Caco-2 (cell line): ENCODE results near the gene GTF3C5. TPM values are rescaled to one million over a fixed set of nuclear protein-coding genes. Genes with fewer than 3 reads are reported as not detected.

ENCODE experiments used
- BruUV-seq: library from RNA; stranded (reverse); fragments of 400-500 nt; replicated peaks from 2 replicates; lab custom pipeline; 2021; lab: Mats Ljungman, UMichigan
- CTCF ChIA-PET: fragments of 300-600 bp; sonication (Branson Sonifier 250); formaldehyde crosslinking; loops from one replicate; lab custom pipeline; 2022; ENCODE audit warnings: antibody characterized with exemption; lab: Charles Lee
- POLR2A ChIA-PET: fragments of 300-600 bp; sonication (Branson Sonifier 250); formaldehyde crosslinking; loops from one replicate; lab custom pipeline; 2022; ENCODE audit warnings: antibody characterized with exemption; lab: Charles Lee
- DNase-seq, 2 experiments: peaks; one replicate each; pipeline versions ENCODE4 v3.0.0 to v3.0.0-alpha.2; 2020 to 2022
- H3K27me3 ChIP-seq: replicated peaks from 2 replicates; pipeline ENCODE4 v1.6.0; 2011; ENCODE audit warnings: low read length; ENCODE audit not compliant: control insufficient read depth, insufficient read depth
- H3K36me3 ChIP-seq: 2 replicates; pipeline ENCODE4 v1.5.1; 2011; ENCODE audit warnings: low read length; ENCODE audit not compliant: control insufficient read depth, insufficient read depth
- H3K4me1 ChIP-seq: fragments of 250-450 bp; sonication (Bioruptor Pico); 2 replicates; pipeline ENCODE4 v1.5.1; 2020; ENCODE audit warnings: mild to moderate bottlenecking
- H3K4me3 ChIP-seq: 2 replicates; pipeline ENCODE4 v1.5.1; 2011; ENCODE audit warnings: low read depth, mild to moderate bottlenecking, control low read depth, low read length
- H3K9me3 ChIP-seq: fragments of 250-450 bp; sonication (Bioruptor Pico); 2 replicates; pipeline ENCODE4 v1.5.1; 2020; ENCODE audit warnings: mild to moderate bottlenecking, moderate library complexity
- H3K27ac Mint-ChIP-seq: one replicate; pipeline ENCODE4 v1.8.0; 2022; ENCODE audit warnings: mixed read lengths; ENCODE audit not compliant: unreplicated experiment
- H3K27me3 Mint-ChIP-seq: one replicate; pipeline ENCODE4 v1.8.0; 2022; ENCODE audit warnings: mixed read lengths; ENCODE audit not compliant: insufficient read depth, unreplicated experiment
- H3K36me3 Mint-ChIP-seq: one replicate; pipeline ENCODE4 v1.8.0; 2022; ENCODE audit warnings: mild to moderate bottlenecking, mixed read lengths; ENCODE audit not compliant: insufficient read depth, unreplicated experiment
- H3K4me1 Mint-ChIP-seq: one replicate; pipeline ENCODE4 v1.8.0; 2022; ENCODE audit warnings: low read depth, mixed read lengths; ENCODE audit not compliant: unreplicated experiment
- H3K4me3 Mint-ChIP-seq: one replicate; pipeline ENCODE4 v1.8.0; 2022; ENCODE audit warnings: mild to moderate bottlenecking, moderate library complexity, mixed read lengths; ENCODE audit not compliant: unreplicated experiment
- H3K9me3 Mint-ChIP-seq: one replicate; pipeline ENCODE4 v1.8.0; 2022; ENCODE audit warnings: mixed read lengths; ENCODE audit not compliant: unreplicated experiment
- intact Hi-C: fragments of 100-400 bp; cut with micrococcal nuclease; formaldehyde crosslinking; loops from one replicate; pipeline ENCODE4 v1.10.0; 2022; ENCODE audit not compliant: unreplicated experiment
- total RNA-seq: library from RNA; stranded (reverse); gene quantifications from 2 replicates; pipeline ENCODE4 v1.2.3, GENCODE V29; 2022
- TF ChIP-seq, protein P1 (sequence below), 2 experiments: fragments of 200-600 bp in 1 of 2; IDR thresholded peaks; 1 replicate in 1 of 2; 2 replicates in 1 of 2; pipeline versions ENCODE4 v1.5.1 to v1.8.0; 2011 to 2022; ENCODE audit warnings: antibody characterized with exemption in 1 of 2, control low read depth in 1 of 2, inconsistent platforms in 1 of 2, low read depth in 1 of 2, low read length in 1 of 2, mild to moderate bottlenecking in 1 of 2, moderate library complexity in 1 of 2; ENCODE audit not compliant: insufficient read depth in 1 of 2, severe bottlenecking in 1 of 2, unreplicated experiment in 1 of 2

GTF3C5 gene
- total RNA-seq, 1 experiment from 2014 or later, result 73.1 TPM

DNA sequence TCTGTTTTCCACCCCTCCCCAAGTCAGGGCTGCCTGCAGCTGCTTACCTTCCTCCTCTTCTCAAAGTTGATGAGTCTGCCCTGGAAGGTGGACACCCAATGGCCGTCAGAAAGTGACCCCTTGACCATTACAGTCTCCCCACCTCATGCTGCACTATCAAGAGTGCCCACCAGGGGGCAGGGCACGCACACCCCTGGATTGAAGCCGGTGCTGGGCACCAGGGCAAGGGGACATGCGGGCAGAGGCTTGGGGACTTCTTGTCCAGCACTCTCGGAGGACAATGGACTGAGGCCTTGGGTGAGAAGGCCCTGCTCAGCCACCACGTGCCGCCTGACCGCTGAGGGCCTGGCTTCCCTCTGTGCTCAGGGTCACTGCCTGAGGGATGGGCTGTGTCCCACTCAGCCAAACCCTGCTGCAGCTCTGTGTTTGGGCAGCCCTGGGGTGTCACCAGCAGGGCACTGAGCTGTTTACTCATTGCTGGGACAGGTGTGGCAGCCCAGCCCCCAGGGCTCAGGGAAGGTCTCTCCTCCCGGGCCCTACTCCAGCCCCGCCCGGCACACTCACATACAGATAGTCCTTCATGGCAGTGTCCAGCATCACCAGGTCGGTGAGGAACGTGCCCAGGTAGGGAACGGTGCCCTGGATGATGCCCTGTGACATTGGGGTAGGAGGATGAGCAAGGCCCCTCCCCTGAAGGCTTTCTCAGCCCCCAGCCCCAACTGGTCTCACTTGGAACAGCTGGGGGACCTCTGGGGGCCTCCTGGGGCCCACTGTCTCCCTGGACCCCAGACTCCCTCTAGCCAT is 72.6 kb downstream of the GTF3C5 start:
- TF ChIP-seq, protein P1, sequence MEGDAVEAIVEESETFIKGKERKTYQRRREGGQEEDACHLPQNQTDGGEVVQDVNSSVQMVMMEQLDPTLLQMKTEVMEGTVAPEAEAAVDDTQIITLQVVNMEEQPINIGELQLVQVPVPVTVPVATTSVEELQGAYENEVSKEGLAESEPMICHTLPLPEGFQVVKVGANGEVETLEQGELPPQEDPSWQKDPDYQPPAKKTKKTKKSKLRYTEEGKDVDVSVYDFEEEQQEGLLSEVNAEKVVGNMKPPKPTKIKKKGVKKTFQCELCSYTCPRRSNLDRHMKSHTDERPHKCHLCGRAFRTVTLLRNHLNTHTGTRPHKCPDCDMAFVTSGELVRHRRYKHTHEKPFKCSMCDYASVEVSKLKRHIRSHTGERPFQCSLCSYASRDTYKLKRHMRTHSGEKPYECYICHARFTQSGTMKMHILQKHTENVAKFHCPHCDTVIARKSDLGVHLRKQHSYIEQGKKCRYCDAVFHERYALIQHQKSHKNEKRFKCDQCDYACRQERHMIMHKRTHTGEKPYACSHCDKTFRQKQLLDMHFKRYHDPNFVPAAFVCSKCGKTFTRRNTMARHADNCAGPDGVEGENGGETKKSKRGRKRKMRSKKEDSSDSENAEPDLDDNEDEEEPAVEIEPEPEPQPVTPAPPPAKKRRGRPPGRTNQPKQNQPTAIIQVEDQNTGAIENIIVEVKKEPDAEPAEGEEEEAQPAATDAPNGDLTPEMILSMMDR (IDR thresholded peaks at IDR 0.05; ENCODE audit: insufficient read depth in 1 of 2, low read depth in 1 of 2, low read length in 1 of 2, severe bottlenecking in 1 of 2, unreplicated experiment in 1 of 2), result peak; percentile 91 to 93
- H3K9me3 ChIP-seq, result no peaks in the 10 kb centered on the region
- intact Hi-C loops, result loop anchor here (1.0 kb wide), 1 partner anchor 44 kb away; no protein-coding TSS in a partner anchor
- no peaks in the 10 kb centered on the region for H3K9me3 Mint-ChIP-seq
- DNase-seq, result peak in 1 of 2 experiments; percentile 76
- H3K4me1 Mint-ChIP-seq, result no peaks in the 10 kb centered on the region
- no peak overlapping the region for H3K4me3 Mint-ChIP-seq
- no peaks in the 10 kb centered on the region for H3K27me3 Mint-ChIP-seq
- H3K4me1 ChIP-seq, result no peaks in the 10 kb centered on the region
- H3K27ac Mint-ChIP-seq, result peak overlapping the region; percentile 32
- peaks cover 3% of the 10 kb centered on the region; the same call in 1 of the 2 replicates for H3K36me3 ChIP-seq
- BruUV-seq, result no TSS peak
- no peak overlapping the region for H3K4me3 ChIP-seq
- no peaks in the 10 kb centered on the region for H3K27me3 ChIP-seq
- peaks cover 45% of the 10 kb centered on the region for H3K36me3 Mint-ChIP-seq
- ChIA-PET CTCF (interaction anchor here (1.7 kb wide), 1 partner anchor 41 kb away, joined by 10 read pairs; no protein-coding TSS in a partner anchor), POLR2A (no interaction called here)

DNA sequence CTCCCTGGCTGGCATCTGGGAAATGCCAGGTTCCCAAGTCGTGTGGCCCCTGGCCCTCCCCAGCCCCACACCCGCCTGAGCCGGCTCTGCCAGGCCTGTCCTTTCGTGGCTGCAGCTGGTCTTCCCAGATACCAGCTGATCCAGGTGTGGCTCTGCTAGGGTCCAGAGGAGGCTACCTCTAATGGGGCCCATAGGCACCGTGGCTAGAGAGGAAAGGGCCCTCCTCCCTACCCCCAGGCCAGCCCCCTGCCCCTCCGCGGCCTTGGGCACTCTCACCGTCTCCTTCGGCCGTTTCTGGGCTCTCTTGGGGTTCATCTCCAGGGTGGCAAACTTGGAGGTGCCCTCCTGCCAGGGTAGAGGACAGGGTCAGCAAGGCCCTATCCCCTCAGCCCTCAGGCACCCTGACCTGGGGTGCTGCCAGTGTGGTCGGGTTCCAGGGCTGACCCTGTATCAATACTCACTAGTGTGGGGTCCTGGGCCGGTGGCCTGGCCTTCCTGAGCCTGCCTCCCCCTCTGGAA is 73.2 kb downstream of the GTF3C5 start:
- TF ChIP-seq, protein P1 (IDR thresholded peaks at IDR 0.05; ENCODE audit: insufficient read depth in 1 of 2, low read depth in 1 of 2, low read length in 1 of 2, severe bottlenecking in 1 of 2, unreplicated experiment in 1 of 2), result no peak
- POLR2A ChIA-PET, result no interaction called here
- H3K27me3 Mint-ChIP-seq, result no peaks in the 10 kb centered on the region
- DNase-seq, result no peak
- no peaks in the 10 kb centered on the region for H3K4me1 Mint-ChIP-seq
- H3K36me3 Mint-ChIP-seq, result peaks cover 45% of the 10 kb centered on the region
- intact Hi-C loops, result loop anchor here (1.0 kb wide), 1 partner anchor 43 kb away; no protein-coding TSS in a partner anchor
- H3K9me3 Mint-ChIP-seq, result no peaks in the 10 kb centered on the region
- H3K4me3 ChIP-seq, result no peak overlapping the region
- no TSS peak for BruUV-seq
- H3K27ac Mint-ChIP-seq, result no peak overlapping the region
- peaks cover 2% of the 10 kb centered on the region; the same call in 1 of the 2 replicates for H3K36me3 ChIP-seq
- no peaks in the 10 kb centered on the region for H3K9me3 ChIP-seq
- CTCF ChIA-PET, result interaction anchor here (1.7 kb wide), 1 partner anchor 40 kb away, joined by 10 read pairs; no protein-coding TSS in a partner anchor
- no peaks in the 10 kb centered on the region for H3K27me3 ChIP-seq
- H3K4me3 Mint-ChIP-seq, result no peak overlapping the region
- H3K4me1 ChIP-seq, result no peaks in the 10 kb centered on the region

DNA sequence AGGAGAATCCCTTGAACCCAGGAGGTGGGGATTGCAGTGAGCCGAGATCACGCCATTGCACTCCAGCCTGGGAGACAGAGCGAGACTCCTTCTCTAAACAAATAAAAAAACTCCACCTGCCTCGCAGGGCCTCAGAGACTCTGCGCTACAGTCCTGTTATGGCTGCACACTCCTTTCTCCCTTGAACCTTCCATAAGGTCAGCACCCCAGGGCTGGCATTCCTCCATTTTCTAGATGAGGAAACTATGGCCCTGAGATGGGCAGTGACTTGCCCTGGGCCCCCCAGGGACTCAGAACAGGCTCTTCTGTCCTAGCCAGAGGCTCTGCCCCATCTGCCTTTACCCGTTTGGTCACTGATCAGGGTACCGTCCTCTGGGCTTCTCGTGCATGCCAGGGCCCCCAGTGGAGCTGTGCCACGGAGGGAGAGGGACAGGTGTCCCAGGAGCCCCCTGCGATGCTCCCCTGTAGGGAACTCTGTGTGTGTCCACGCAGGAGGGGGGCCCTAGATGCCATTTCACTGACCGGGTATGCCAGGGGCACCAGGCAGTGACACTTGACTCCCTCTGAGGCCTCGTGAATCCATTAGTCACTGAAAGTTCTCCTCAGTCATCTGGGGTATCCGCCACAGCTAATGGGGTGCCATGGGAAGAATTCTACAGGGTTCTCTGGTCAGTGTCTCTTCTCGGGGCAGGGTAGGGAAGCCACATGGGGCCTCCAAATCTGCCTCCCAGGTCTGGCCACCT is 74.1 kb downstream of the GTF3C5 start:
- CTCF ChIA-PET, result no interaction called here

More for the DNA sequence above, 74.1 kb downstream of the GTF3C5 start:
- POLR2A ChIA-PET, result no interaction called here
- no peak overlapping the region for H3K4me3 ChIP-seq
- DNase-seq, result no peak
- no peaks in the 10 kb centered on the region for H3K4me1 ChIP-seq
- H3K4me3 Mint-ChIP-seq, result no peak overlapping the region
- BruUV-seq, result no TSS peak
- no peaks in the 10 kb centered on the region for H3K9me3 Mint-ChIP-seq
- H3K27ac Mint-ChIP-seq, result no peak overlapping the region
- H3K9me3 ChIP-seq, result no peaks in the 10 kb centered on the region
- peaks cover 1% of the 10 kb centered on the region; the same call in 1 of the 2 replicates for H3K36me3 ChIP-seq
- H3K27me3 ChIP-seq, result no peaks in the 10 kb centered on the region
- TF ChIP-seq, protein P1 (IDR thresholded peaks at IDR 0.05; ENCODE audit: insufficient read depth in 1 of 2, low read depth in 1 of 2, low read length in 1 of 2, severe bottlenecking in 1 of 2, unreplicated experiment in 1 of 2), result no peak
- no peaks in the 10 kb centered on the region for H3K27me3 Mint-ChIP-seq
- intact Hi-C loops, result no loop called here
- no peaks in the 10 kb centered on the region for H3K4me1 Mint-ChIP-seq
- peaks cover 46% of the 10 kb centered on the region for H3K36me3 Mint-ChIP-seq
